Measurements from ENCODE around the gene ABTB2.
A peak's percentile ranks its signal among the peaks of the same experiment; 100 is the strongest.

Gene ABTB2

GRCh38 chr11:34239465-34240149 is 118.2 kb downstream of the ABTB2 start:
- no peak for TF ChIP-seq CTCF (IDR thresholded peaks at IDR 0.05; ENCODE audit: extremely low read depth, missing control alignments)

GRCh38 chr11:34238966-34239365 is 118.8 kb downstream of the ABTB2 start:
- TF ChIP-seq CTCF (IDR thresholded peaks at IDR 0.05; ENCODE audit: extremely low read depth, missing control alignments): no peak
- no peak for DNase-seq (ENCODE audit: low spot score)

More at GRCh38 chr11:34239465-34240149, 118.2 kb downstream of the ABTB2 start:
- DNase-seq (ENCODE audit: low spot score): no peak

- no peak for TF ChIP-seq CTCF (IDR thresholded peaks at IDR 0.05; ENCODE audit: extremely low read depth, missing control alignments)
- DNase-seq (ENCODE audit: low spot score): no peak
These were observed 119.3 kb downstream of the ABTB2 start for GRCh38 chr11:34238533-34238932.

- TF ChIP-seq CTCF (IDR thresholded peaks at IDR 0.05; ENCODE audit: extremely low read depth, missing control alignments): no peak
- DNase-seq (ENCODE audit: low spot score): no peak
These were observed 121.2 kb downstream of the ABTB2 start for GRCh38 chr11:34236572-34236971.

- DNase-seq (ENCODE audit: low spot score): no peak
- no peak for TF ChIP-seq CTCF (IDR thresholded peaks at IDR 0.05; ENCODE audit: extremely low read depth, missing control alignments)
These were observed 122.2 kb downstream of the ABTB2 start for GRCh38 chr11:34235591-34236071.

- no peak for DNase-seq (ENCODE audit: low spot score)
- TF ChIP-seq CTCF (IDR thresholded peaks at IDR 0.05; ENCODE audit: extremely low read depth, missing control alignments): no peak
These were observed 122.6 kb downstream of the ABTB2 start for GRCh38 chr11:34235189-34235588.

GRCh38 chr11:34234086-34234740 is 123.6 kb downstream of the ABTB2 start:
- TF ChIP-seq CTCF (IDR thresholded peaks at IDR 0.05; ENCODE audit: extremely low read depth, missing control alignments): no peak
- peak; percentile 59 for DNase-seq (ENCODE audit: low spot score)

All from GM20000 (cell line).